H9 (cell line): ENCODE results near the gene THBS3. TPM values are rescaled to one million over a fixed set of nuclear protein-coding genes. Genes with fewer than 3 reads are reported as not detected.
A peak's percentile ranks its signal among the peaks of the same experiment; 100 is the strongest.

Experiments used
- DNase-seq: peaks from one replicate; pipeline ENCODE4 v3.0.0-alpha.2; 2017
- H2AFZ ChIP-seq: one replicate; pipeline ENCODE4 v1.6.1; 2013; ENCODE audit warnings: mild to moderate bottlenecking, low read length, control low read depth, moderate library complexity
- H2AK5ac ChIP-seq: 2 replicates; pipeline ENCODE4 v1.6.1; 2013; ENCODE audit warnings: low read length, control low read depth, mixed read lengths; ENCODE audit not compliant: insufficient read length
- H2BK120ac ChIP-seq: one replicate; pipeline ENCODE4 v1.6.1; 2013; ENCODE audit warnings: low read depth, mild to moderate bottlenecking, low read length, control low read depth, inconsistent platforms; ENCODE audit not compliant: poor library complexity, severe bottlenecking
- H2BK12ac ChIP-seq: 2 replicates; pipeline ENCODE4 v1.6.1; 2013; ENCODE audit warnings: low read length, control low read depth, mixed read lengths, low read depth; ENCODE audit not compliant: insufficient read length
- H2BK15ac ChIP-seq: 2 replicates; pipeline ENCODE4 v1.6.1; 2013; ENCODE audit warnings: low read depth, low read length, control low read depth
- H2BK20ac ChIP-seq: one replicate; pipeline ENCODE4 v1.6.1; 2013; ENCODE audit warnings: low read depth, mild to moderate bottlenecking, low read length, control low read depth, inconsistent platforms; ENCODE audit not compliant: poor library complexity, severe bottlenecking
- H2BK5ac ChIP-seq: 2 replicates; pipeline ENCODE4 v1.6.1; 2013; ENCODE audit warnings: low read length, control low read depth, mixed read lengths; ENCODE audit not compliant: insufficient read length
- H3K14ac ChIP-seq: 2 replicates; pipeline ENCODE4 v1.6.1; 2013; ENCODE audit warnings: low read length, control low read depth; ENCODE audit not compliant: insufficient read depth
- H3K18ac ChIP-seq: 2 replicates; pipeline ENCODE4 v1.6.1; 2013; ENCODE audit warnings: low read depth, mild to moderate bottlenecking, mixed read lengths, low read length, control low read depth; ENCODE audit not compliant: insufficient read length
- H3K23ac ChIP-seq: 2 replicates; pipeline ENCODE4 v1.6.1; 2013; ENCODE audit warnings: low read length, control low read depth, mixed read lengths, low read depth; ENCODE audit not compliant: insufficient read length
- H3K23me2 ChIP-seq: 2 replicates; pipeline ENCODE4 v1.6.1; 2013; ENCODE audit warnings: low read depth, mild to moderate bottlenecking, mixed read lengths, low read length, control low read depth; ENCODE audit not compliant: insufficient read length, poor library complexity, severe bottlenecking
- H3K27ac ChIP-seq: 2 replicates; pipeline ENCODE4 v1.5.1; 2013; ENCODE audit warnings: low read length, control low read depth, mixed read lengths, low read depth; ENCODE audit not compliant: insufficient read length
- H3K27me3 ChIP-seq: 2 replicates; pipeline ENCODE4 v1.6.1; 2013; ENCODE audit warnings: low read length, control low read depth, inconsistent platforms; ENCODE audit not compliant: insufficient read depth
- H3K4ac ChIP-seq: 2 replicates; pipeline ENCODE4 v1.6.1; 2013; ENCODE audit warnings: low read depth, mild to moderate bottlenecking, control low read depth, inconsistent platforms, low read length, moderate library complexity
- H3K4me1 ChIP-seq: 2 replicates; pipeline ENCODE4 v1.6.1; 2013; ENCODE audit warnings: low read length, control low read depth, inconsistent platforms; ENCODE audit not compliant: insufficient read depth
- H3K4me2 ChIP-seq: 2 replicates; pipeline ENCODE4 v1.6.1; 2013; ENCODE audit warnings: low read length, control low read depth, mixed read lengths; ENCODE audit not compliant: insufficient read length, insufficient read depth
- H3K56ac ChIP-seq: 2 replicates; pipeline ENCODE4 v1.6.1; 2013; ENCODE audit warnings: low read depth, mild to moderate bottlenecking, mixed read lengths, low read length, control low read depth; ENCODE audit not compliant: insufficient read length
- H3K79me1 ChIP-seq: 2 replicates; pipeline ENCODE4 v1.6.1; 2013; ENCODE audit warnings: low read depth, mild to moderate bottlenecking, moderate library complexity, low read length, control low read depth, inconsistent platforms; ENCODE audit not compliant: insufficient read depth, poor library complexity, severe bottlenecking
- H3K79me2 ChIP-seq: 2 replicates; pipeline ENCODE4 v1.6.1; 2013; ENCODE audit warnings: low read length, control low read depth, inconsistent platforms; ENCODE audit not compliant: insufficient read depth
- H3K9ac ChIP-seq: 2 replicates; pipeline ENCODE4 v1.6.1; 2013; ENCODE audit warnings: low read length, control low read depth, mixed read lengths; ENCODE audit not compliant: insufficient read length; ENCODE audit errors: extremely low read depth
- H3K9me3 ChIP-seq: one replicate; pipeline ENCODE4 v1.6.1; 2013; ENCODE audit warnings: low read depth, low read length, inconsistent platforms; ENCODE audit not compliant: control insufficient read depth
- H3T11ph ChIP-seq: one replicate; pipeline ENCODE4 v1.6.1; 2013; ENCODE audit warnings: mild to moderate bottlenecking, low read length, control low read depth, inconsistent platforms
- H4K20me1 ChIP-seq: one replicate; pipeline ENCODE4 v1.6.1; 2013; ENCODE audit not compliant: control insufficient read depth, insufficient read length, insufficient read depth
- H4K5ac ChIP-seq: 2 replicates; pipeline ENCODE4 v1.6.1; 2013; ENCODE audit warnings: low read depth, mild to moderate bottlenecking, mixed read lengths, low read length, control low read depth; ENCODE audit not compliant: insufficient read length
- H4K8ac ChIP-seq: replicated peaks from 2 replicates; pipeline ENCODE4 v1.6.1; 2013; ENCODE audit warnings: low read length, control low read depth, mixed read lengths, low read depth; ENCODE audit not compliant: insufficient read length
- H4K91ac ChIP-seq: 2 replicates; pipeline ENCODE4 v1.6.1; 2013; ENCODE audit warnings: low read depth, mild to moderate bottlenecking, moderate library complexity, mixed read lengths, low read length, control low read depth; ENCODE audit not compliant: insufficient read length
- H3K27ac Mint-ChIP-seq, 3 experiments: 2 replicates in 2 of 3; 3 replicates in 1 of 3; pipeline ENCODE4 v1.8.0; 2020 to 2021; ENCODE audit warnings: mixed read lengths in 3 of 3, mild to moderate bottlenecking in 1 of 3, moderate library complexity in 1 of 3
- H3K27me3 Mint-ChIP-seq: 2 replicates; pipeline ENCODE4 v1.8.0; 2021; ENCODE audit warnings: low read depth, mild to moderate bottlenecking, moderate library complexity, mixed read lengths
- H3K36me3 Mint-ChIP-seq, 3 experiments: 2 replicates in 2 of 3; 3 replicates in 1 of 3; pipeline ENCODE4 v1.8.0; 2020 to 2021; ENCODE audit warnings: low read depth in 3 of 3, mixed read lengths in 3 of 3; ENCODE audit not compliant: insufficient read depth in 1 of 3
- H3K4me1 Mint-ChIP-seq, 2 experiments: 2 replicates each; pipeline ENCODE4 v1.8.0; 2020; ENCODE audit warnings: mixed read lengths in 2 of 2
- H3K4me3 Mint-ChIP-seq, 2 experiments: 2 replicates in 1 of 2; 3 replicates in 1 of 2; pipeline ENCODE4 v1.8.0; 2020 to 2021; ENCODE audit warnings: mild to moderate bottlenecking in 2 of 2, mixed read lengths in 2 of 2, moderate library complexity in 1 of 2
- H3K9me3 Mint-ChIP-seq, 2 experiments: 2 replicates in 1 of 2; 3 replicates in 1 of 2; pipeline ENCODE4 v1.8.0; 2020; ENCODE audit warnings: mild to moderate bottlenecking in 2 of 2, mixed read lengths in 2 of 2, moderate library complexity in 1 of 2
- CTCF ChIP-seq: fragments of 200-600 bp; sonication (generic); conservative IDR thresholded peaks from 3 replicates; pipeline ENCODE4 v1.8.0; 2021; ENCODE audit warnings: antibody characterized with exemption, mild to moderate bottlenecking
- WGBS: extraction: QIAGEN DNeasy Blood & Tissue Kit; methylation state at CpG from one replicate; pipeline ENCODE4 v1.1.7; 2013; ENCODE audit warnings: missing lambda C conversion rate, low lambda C conversion rate, mixed read lengths; ENCODE audit not compliant: insufficient read length; ENCODE audit errors: extremely low coverage; 5-methylcytosine and 5-hydroxymethylcytosine counted together
- total RNA-seq: library from RNA; stranded (reverse); gene quantifications from 2 replicates; pipeline ENCODE4 v1.2.1, GENCODE V29; 2021

The THBS3 gene
- total RNA-seq, 1 experiment from 2014 or later, result 5.9 TPM

- Histone ChIP-seq H2BK120ac (no peak overlapping the region), H3K56ac (no peak overlapping the region), H2AK5ac (no peak overlapping the region), H3K4me2 (no peak overlapping the region), H3K23me2 (peaks cover 25% of the 10 kb centered on the region), H2BK20ac (no peak overlapping the region), H3K27ac (no peak overlapping the region), H3K23ac (no peak overlapping the region), H4K5ac (no peak overlapping the region), H3K9me3 (no peaks in the 10 kb centered on the region), H2AFZ (no peak overlapping the region), H3K4me1 (no peaks in the 10 kb centered on the region), H2BK12ac (no peak overlapping the region), H3K14ac (no peak overlapping the region), H4K8ac (no peak overlapping the region), H3K9ac (no peak overlapping the region), H3T11ph (no peak overlapping the region), H2BK15ac (no peak overlapping the region), H4K91ac (no peak overlapping the region), H3K79me1 (no peaks in the 10 kb centered on the region), H2BK5ac (no peak overlapping the region), H3K18ac (no peak overlapping the region), H3K79me2 (no peaks in the 10 kb centered on the region; the same call in 1 of the 2 replicates), H3K4ac (no peak overlapping the region), H4K20me1 (no peaks in the 10 kb centered on the region), H3K27me3 (no peaks in the 10 kb centered on the region)
- H3K9me3 Mint-ChIP-seq, result peaks cover 0 to 4% of the 10 kb centered on the region in 2 experiments; a peak in 2 of 5 replicates
- H3K27me3 Mint-ChIP-seq, result no peaks in the 10 kb centered on the region; the same call in none of the 2 replicates
- H3K27ac Mint-ChIP-seq, result no peak overlapping the region
- DNase-seq, result no peak
- TF ChIP-seq CTCF, result no peak
- H3K4me3 Mint-ChIP-seq, result peak overlapping the region in 1 of 2 experiments; percentile 0; a peak in 1 of 5 replicates
- WGBS, result no CpG with 5 or more reads among the region's 2 CpGs
- H3K36me3 Mint-ChIP-seq, result peaks cover 3 to 22% (median 16%) of the 10 kb centered on the region in 3 experiments
- H3K4me1 Mint-ChIP-seq, result peaks cover 23 to 37% of the 10 kb centered on the region in 2 experiments
Observed at GRCh38 chr1:155170101-155170785, 37.5 kb downstream of the THBS3 start.
